Transverse colon (tissue), 4 donors: Measurements from ENCODE around the gene KCNK5. TPM values are rescaled to one million over a fixed set of nuclear protein-coding genes. Genes with fewer than 3 reads are reported as not detected.

Experiments
- DNase-seq: peaks from one replicate; pipeline ENCODE4 v3.0.0-alpha.2; 2019
- H3K27ac ChIP-seq, 4 donors: fragments of 200-600 bp; sonication (generic); 2 replicates each; pipeline ENCODE4 v1.5.1; 2016 to 2018; ENCODE audit warnings: inconsistent platforms in 4 of 4
- H3K27me3 ChIP-seq: fragments of 200-600 bp; sonication (generic); 2 replicates; pipeline ENCODE4 v1.5.1; 2017; ENCODE audit warnings: inconsistent platforms
- H3K36me3 ChIP-seq, 4 donors: fragments of 200-600 bp; sonication (generic); 2 replicates each; pipeline ENCODE4 v1.5.1; 2017 to 2019; ENCODE audit warnings: inconsistent platforms in 4 of 4
- H3K4me1 ChIP-seq, 4 donors: fragments of 200-600 bp; sonication (generic); 2 replicates each; pipeline ENCODE4 v1.5.1; 2017 to 2020; ENCODE audit warnings: inconsistent platforms in 4 of 4
- H3K4me3 ChIP-seq, 4 donors: fragments of 200-600 bp; sonication (generic); 1 replicate in 1 of 4; 2 replicates in 3 of 4; pipeline versions ENCODE4 v1.5.1 to v1.6.1; 2017 to 2019; ENCODE audit warnings: inconsistent platforms in 4 of 4
- H3K9me3 ChIP-seq, 2 donors: fragments of 200-600 bp; sonication (generic); 2 replicates each; pipeline ENCODE4 v1.5.1; 2017 to 2019; ENCODE audit warnings: inconsistent platforms in 2 of 2
- CTCF ChIP-seq, 5 experiments: fragments of 200-600 bp in 3 of 5; fragments of 450-650 bp in 2 of 5; sonication (generic) in 3 of 5; IDR thresholded peaks; 1 replicate in 2 of 5; 2 replicates in 3 of 5; pipeline ENCODE4 v1.5.1; 2016 to 2017; ENCODE audit warnings: antibody characterized with exemption in 5 of 5, inconsistent platforms in 3 of 5, mild to moderate bottlenecking in 2 of 5, moderate library complexity in 1 of 5
- EP300 ChIP-seq: sonication (generic); formaldehyde crosslinking; IDR thresholded peaks from one replicate; pipeline ENCODE4 v1.6.1; 2017; ENCODE audit warnings: antibody characterized with exemption, low read depth
- POLR2A ChIP-seq: fragments of 450-650 bp; IDR thresholded peaks from one replicate; pipeline ENCODE4 v1.6.1; 2016; ENCODE audit warnings: antibody characterized with exemption, mild to moderate bottlenecking, moderate library complexity
- POLR2AphosphoS5 ChIP-seq, 3 donors: sonication (generic); formaldehyde crosslinking; IDR thresholded peaks; one replicate each; pipeline ENCODE4 v1.6.1; 2016; ENCODE audit warnings: antibody characterized with exemption in 3 of 3
- WGBS, 2 donors: methylation state at CpG; one replicate each; pipeline ENCODE4 v1.1.5; 2018; ENCODE audit warnings: low coverage in 1 of 2; 5-methylcytosine and 5-hydroxymethylcytosine counted together
- in situ Hi-C, 4 donors: fragments of 200-750 bp; cut with MboI; loops; one replicate each; pipeline versions ENCODE4 v1.15.0 to v1.15.1; 2017; ENCODE audit warnings: low sequenced_read_pairs in 3 of 4, low pct_ligation_motif_present in 1 of 4, low pct_unique_long_range_greater_than_20kb in 1 of 4
- intact Hi-C: fragments of 100-400 bp; cut with DNase I; formaldehyde crosslinking; loops from one replicate; pipeline ENCODE4 v1.15.1; 2023; ENCODE audit warnings: low total_unique reads
- total RNA-seq, 4 donors: library from RNA; depleted of rRNA; stranded (reverse); fragments of >200 nt; gene quantifications; one replicate each; pipeline ENCODE4 v1.1.0, GENCODE V29; 2016

The KCNK5 gene
- total RNA-seq, 4 donors from 2014 or later = 9.6 to 86.0 (median 64.5) TPM

- 70 to 72% methylated on average over 2 to 4 of the region's 4 CpGs for WGBS, 2 donors
- H3K36me3 ChIP-seq = no peaks in the 10 kb centered on the region
- H3K4me1 ChIP-seq = peaks cover 0 to 17% (median 6%) of the 10 kb centered on the region in 4 donors
- H3K4me3 ChIP-seq = no peak overlapping the region
- H3K9me3 ChIP-seq = no peaks in the 10 kb centered on the region
- no peak for TF ChIP-seq POLR2AphosphoS5 (IDR thresholded peaks at IDR 0.05)
- TF ChIP-seq EP300 = no peak
- TF ChIP-seq CTCF (IDR thresholded peaks at IDR 0.05) = no peak
- no peak for TF ChIP-seq POLR2A
- intact Hi-C loops = no loop called here
- H3K27ac ChIP-seq = no peak overlapping the region
- no peak for DNase-seq
- in situ Hi-C loops = no loop called here
- no peaks in the 10 kb centered on the region for H3K27me3 ChIP-seq
Measured at GRCh38 chr6:39274471-39274870, 45.2 kb upstream of the KCNK5 start.

- no peaks in the 10 kb centered on the region for H3K36me3 ChIP-seq
- H3K9me3 ChIP-seq = no peaks in the 10 kb centered on the region
- H3K27ac ChIP-seq = peak overlapping the region in 1 of 4 donors; percentile 36
- peaks cover 0 to 14% (median 0%) of the 10 kb centered on the region in 4 donors for H3K4me1 ChIP-seq
- no peak overlapping the region for H3K4me3 ChIP-seq
- TF ChIP-seq POLR2AphosphoS5 (IDR thresholded peaks at IDR 0.05) (no peak), EP300 (no peak), CTCF (IDR thresholded peaks at IDR 0.05) (no peak)
- H3K27me3 ChIP-seq = no peaks in the 10 kb centered on the region
- intact Hi-C loops = no loop called here
- peak; percentile 41 for DNase-seq
- WGBS, 2 donors = 61% methylated on average over 6 of the region's 6 CpGs; no CpG with 5 or more reads in 1 of the 2 donors
- in situ Hi-C loops = no loop called here
Measured at GRCh38 chr6:39273406-39273821, 44.1 kb upstream of the KCNK5 start.

GRCh38 chr6:39269961-39270360 is 40.7 kb upstream of the KCNK5 start:
- TF ChIP-seq POLR2A (no peak), POLR2AphosphoS5 (IDR thresholded peaks at IDR 0.05) (no peak)
- H3K27ac ChIP-seq = no peak overlapping the region
- no peaks in the 10 kb centered on the region for H3K27me3 ChIP-seq
- in situ Hi-C loops = no loop called here
- intact Hi-C loops = no loop called here
- DNase-seq = no peak
- 71% methylated on average over 1 of the region's 1 CpG; no CpG with 5 or more reads in 1 of the 2 donors for WGBS, 2 donors
- H3K9me3 ChIP-seq = no peaks in the 10 kb centered on the region
- peaks cover 6 to 30% (median 10%) of the 10 kb centered on the region in 4 donors for H3K4me1 ChIP-seq
- no peak overlapping the region for H3K4me3 ChIP-seq
- H3K36me3 ChIP-seq = no peaks in the 10 kb centered on the region

- 70% methylated on average over 3 of the region's 3 CpGs; no CpG with 5 or more reads in 1 of the 2 donors for WGBS, 2 donors
- in situ Hi-C loops = no loop called here
Measured at GRCh38 chr6:39268721-39269120, 39.4 kb upstream of the KCNK5 start.

More at GRCh38 chr6:39268721-39269120, 39.4 kb upstream of the KCNK5 start:
- TF ChIP-seq CTCF (IDR thresholded peaks at IDR 0.05) = no peak
- no peak for TF ChIP-seq EP300
- TF ChIP-seq POLR2AphosphoS5 (IDR thresholded peaks at IDR 0.05) = no peak
- no peak for TF ChIP-seq POLR2A
- H3K4me3 ChIP-seq = no peak overlapping the region
- intact Hi-C loops = no loop called here
- H3K36me3 ChIP-seq = no peaks in the 10 kb centered on the region
- H3K4me1 ChIP-seq = peaks cover 6 to 32% (median 10%) of the 10 kb centered on the region in 4 donors
- H3K9me3 ChIP-seq = no peaks in the 10 kb centered on the region
- H3K27me3 ChIP-seq = no peaks in the 10 kb centered on the region
- no peak overlapping the region for H3K27ac ChIP-seq
- no peak for DNase-seq
